Activated naive CD4-positive, alpha-beta T cell (primary cell): Measurements from ENCODE around the gene BRD3OS.
"Not testable (repeated sequence)": the region's sequence is repeated elsewhere in the genome, so short reads cannot be mapped to it uniquely, and the experiment has no call there.

Experiments
- DNase-seq, 4 experiments: peaks; one replicate each; lab custom pipeline; 2025; lab: John Stamatoyannopoulos, UW

BRD3OS gene

GRCh38 chr9:133988771-133989170, 36.5 kb upstream of the BRD3OS start:
- DNase-seq = not testable (repeated sequence)

- no peak for DNase-seq
Measured at GRCh38 chr9:133989625-133990365, 35.5 kb upstream of the BRD3OS start.

GRCh38 chr9:133990366-133991213, 34.7 kb upstream of the BRD3OS start:
- DNase-seq = no peak

- no peak for DNase-seq
Measured at GRCh38 chr9:133991214-133991921, 33.9 kb upstream of the BRD3OS start.

- DNase-seq = peak in 1 of 4 experiments; percentile 30
Measured at GRCh38 chr9:133991964-133992779, 33.1 kb upstream of the BRD3OS start, which contains the start of gene VAV2. Gene VAV2 (minus strand): TSS chr9:133992324. CDS start chr9:133992278, 46 bp downstream.

GRCh38 chr9:133992780-133993634, 32.3 kb upstream of the BRD3OS start:
- peak; percentile 25 to 82 (median 56) for DNase-seq

GRCh38 chr9:133993635-133994253, 31.5 kb upstream of the BRD3OS start:
- DNase-seq = no peak

GRCh38 chr9:133994353-133995011, 30.8 kb upstream of the BRD3OS start:
- peak; percentile 47 to 75 (median 66) for DNase-seq

- no peak for DNase-seq
Measured at GRCh38 chr9:133995012-133995896, 30.0 kb upstream of the BRD3OS start.

- no peak for DNase-seq
Measured at GRCh38 chr9:133996531-133997520, 28.5 kb upstream of the BRD3OS start.

GRCh38 chr9:133997584-133997983, 27.7 kb upstream of the BRD3OS start:
- DNase-seq = no peak

GRCh38 chr9:133998915-133999595, 26.2 kb upstream of the BRD3OS start:
- DNase-seq = no peak

GRCh38 chr9:133999851-134000265, 25.4 kb upstream of the BRD3OS start:
- DNase-seq = no peak

GRCh38 chr9:134002796-134003195, 22.5 kb upstream of the BRD3OS start:
- DNase-seq = no peak

- DNase-seq = no peak
Measured at GRCh38 chr9:134003237-134003636, 22.0 kb upstream of the BRD3OS start.

GRCh38 chr9:134004131-134004873, 21.0 kb upstream of the BRD3OS start:
- DNase-seq = no peak
